ENCODE data around the gene MATR3.

GRCh38 chr5:139293507-139294373 is at the start of gene MATR3:
- TF ChIP-seq, protein P1, sequence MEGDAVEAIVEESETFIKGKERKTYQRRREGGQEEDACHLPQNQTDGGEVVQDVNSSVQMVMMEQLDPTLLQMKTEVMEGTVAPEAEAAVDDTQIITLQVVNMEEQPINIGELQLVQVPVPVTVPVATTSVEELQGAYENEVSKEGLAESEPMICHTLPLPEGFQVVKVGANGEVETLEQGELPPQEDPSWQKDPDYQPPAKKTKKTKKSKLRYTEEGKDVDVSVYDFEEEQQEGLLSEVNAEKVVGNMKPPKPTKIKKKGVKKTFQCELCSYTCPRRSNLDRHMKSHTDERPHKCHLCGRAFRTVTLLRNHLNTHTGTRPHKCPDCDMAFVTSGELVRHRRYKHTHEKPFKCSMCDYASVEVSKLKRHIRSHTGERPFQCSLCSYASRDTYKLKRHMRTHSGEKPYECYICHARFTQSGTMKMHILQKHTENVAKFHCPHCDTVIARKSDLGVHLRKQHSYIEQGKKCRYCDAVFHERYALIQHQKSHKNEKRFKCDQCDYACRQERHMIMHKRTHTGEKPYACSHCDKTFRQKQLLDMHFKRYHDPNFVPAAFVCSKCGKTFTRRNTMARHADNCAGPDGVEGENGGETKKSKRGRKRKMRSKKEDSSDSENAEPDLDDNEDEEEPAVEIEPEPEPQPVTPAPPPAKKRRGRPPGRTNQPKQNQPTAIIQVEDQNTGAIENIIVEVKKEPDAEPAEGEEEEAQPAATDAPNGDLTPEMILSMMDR (IDR thresholded peaks at IDR 0.05) = peak in 1 of 6 experiments; percentile 5
- peak; percentile 89 to 97 for TF ChIP-seq POLR2A (IDR thresholded peaks at IDR 0.05)

Measured in thyroid gland (tissue), 4 donors.